Measurements from ENCODE around the gene BBS9.

BBS9 gene

DNA sequence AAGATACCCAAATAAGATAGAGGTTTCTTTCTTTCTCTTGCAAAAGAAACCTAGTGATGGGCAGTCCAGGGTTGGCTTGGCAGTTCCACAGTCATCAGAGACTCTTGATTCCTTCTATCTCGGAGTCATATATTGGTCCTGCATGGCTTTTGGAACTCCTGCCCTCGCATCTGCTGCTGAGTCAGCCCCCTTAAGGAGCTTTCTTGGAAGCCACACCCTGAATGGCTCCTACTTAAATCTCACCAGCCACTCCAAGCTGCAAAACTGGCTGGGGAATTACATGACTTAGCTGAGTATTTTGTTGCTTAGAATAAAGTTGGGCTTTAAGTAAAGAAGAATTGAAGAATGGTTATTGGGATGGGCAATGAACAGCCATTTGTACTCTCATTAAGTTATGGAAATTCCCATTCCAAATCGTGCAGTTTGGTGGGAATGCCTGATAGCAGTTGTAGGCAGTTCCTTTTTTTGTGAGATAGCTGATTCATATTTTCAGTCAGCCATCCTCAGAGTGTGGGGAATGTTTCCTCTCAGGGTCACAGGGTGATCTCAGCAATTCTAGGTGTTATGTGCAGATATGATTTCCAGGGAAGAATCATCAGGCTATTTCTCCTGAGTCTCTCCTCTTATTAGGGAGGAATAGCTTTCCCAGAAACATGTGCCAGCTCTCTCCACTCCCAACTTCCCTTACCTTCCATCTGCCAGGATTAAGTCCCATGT is 209.9 kb downstream of the BBS9 start:
- DNase-seq (ENCODE audit: insufficient read length) (no peak), FAIRE-seq (no peak)
- TF ChIP-seq POLR2AphosphoS5 (IDR thresholded peaks at IDR 0.05; ENCODE audit: low read depth, low read length) (no peak), POLR2A (IDR thresholded peaks at IDR 0.05; ENCODE audit: low read depth, low read length) (no peak), TAF1 (IDR thresholded peaks at IDR 0.05; ENCODE audit: borderline replicate concordance, low read depth, low read length) (no peak)

DNA sequence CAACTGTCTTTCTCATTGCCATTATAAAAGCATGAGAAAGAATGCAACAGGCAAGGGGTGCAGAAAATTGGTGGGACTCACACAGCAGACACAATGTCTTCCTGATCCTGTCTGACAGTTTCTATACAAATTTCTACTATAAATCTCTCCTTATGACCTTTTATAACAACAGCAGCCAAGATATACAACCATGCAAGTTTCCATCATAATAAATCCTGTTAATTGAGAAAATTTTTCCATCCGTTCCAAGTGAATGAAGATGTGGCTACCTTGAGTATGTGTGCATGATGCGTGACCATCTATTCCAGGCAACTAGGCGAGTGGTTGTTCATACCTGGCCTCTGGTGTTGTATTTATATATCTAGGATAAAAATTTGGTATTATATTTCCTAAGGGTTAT is 216.7 kb downstream of the BBS9 start:
- no peak for FAIRE-seq
- no peak for TF ChIP-seq POLR2AphosphoS5 (IDR thresholded peaks at IDR 0.05; ENCODE audit: low read depth, low read length)
- no peak for TF ChIP-seq POLR2A (IDR thresholded peaks at IDR 0.05; ENCODE audit: low read depth, low read length)
- TF ChIP-seq TAF1 (IDR thresholded peaks at IDR 0.05; ENCODE audit: borderline replicate concordance, low read depth, low read length), result no peak
- DNase-seq (ENCODE audit: insufficient read length), result no peak

GRCh38 chr7:33350577-33350976 is 221.2 kb downstream of the BBS9 start:
- TF ChIP-seq TAF1 (IDR thresholded peaks at IDR 0.05; ENCODE audit: borderline replicate concordance, low read depth, low read length), result no peak
- TF ChIP-seq POLR2A (IDR thresholded peaks at IDR 0.05; ENCODE audit: low read depth, low read length), result no peak
- TF ChIP-seq POLR2AphosphoS5 (IDR thresholded peaks at IDR 0.05; ENCODE audit: low read depth, low read length), result no peak
- no peak for DNase-seq (ENCODE audit: insufficient read length)

DNA sequence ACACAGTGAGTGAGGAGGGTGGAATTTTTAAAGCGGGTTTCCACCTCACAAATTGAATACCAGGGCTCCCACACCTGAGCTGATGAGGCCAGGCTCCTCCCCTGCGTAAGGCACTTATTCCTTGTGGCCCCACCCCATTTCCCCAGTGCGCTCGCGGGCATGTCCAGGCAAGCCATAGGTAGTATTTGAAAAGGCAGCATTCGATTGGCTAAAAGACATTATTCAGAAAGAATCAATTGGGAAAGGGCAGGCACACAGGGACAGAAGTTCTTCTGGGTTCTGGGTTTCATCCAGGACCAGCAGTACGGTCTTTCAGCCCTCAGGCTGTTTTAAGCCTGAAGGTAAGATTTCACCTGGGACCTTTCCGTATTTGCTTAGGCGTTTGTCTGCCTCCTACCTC is 222.3 kb downstream of the BBS9 start:
- no peak for DNase-seq (ENCODE audit: insufficient read length)
- FAIRE-seq, result no peak
- TF ChIP-seq POLR2A (IDR thresholded peaks at IDR 0.05; ENCODE audit: low read depth, low read length) (no peak), POLR2AphosphoS5 (IDR thresholded peaks at IDR 0.05; ENCODE audit: low read depth, low read length) (no peak), TAF1 (IDR thresholded peaks at IDR 0.05; ENCODE audit: borderline replicate concordance, low read depth, low read length) (no peak)

More at GRCh38 chr7:33350577-33350976, 221.2 kb downstream of the BBS9 start:
- no peak for FAIRE-seq

DNA sequence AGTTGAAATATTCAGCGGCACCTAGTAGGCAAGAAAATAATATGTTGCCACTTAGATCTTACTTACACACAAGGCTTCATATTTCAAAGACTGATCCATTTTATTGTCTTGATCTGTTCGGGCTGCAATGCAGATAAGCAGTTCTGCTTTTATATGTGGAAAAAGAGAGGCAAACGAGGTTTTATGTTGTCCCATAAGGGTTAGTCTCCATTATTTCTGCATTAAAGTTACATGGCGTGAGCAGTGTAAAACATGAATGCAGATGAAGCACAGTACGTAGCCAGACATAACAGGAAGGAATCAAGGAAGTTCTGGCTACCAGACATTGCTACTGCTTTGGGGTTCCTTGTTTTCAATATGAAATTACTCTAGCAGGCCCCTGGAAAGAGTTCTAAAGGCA is 224.8 kb downstream of the BBS9 start:
- FAIRE-seq (no peak), DNase-seq (ENCODE audit: insufficient read length) (no peak)
- TF ChIP-seq POLR2AphosphoS5 (IDR thresholded peaks at IDR 0.05; ENCODE audit: low read depth, low read length) (no peak), POLR2A (IDR thresholded peaks at IDR 0.05; ENCODE audit: low read depth, low read length) (no peak), TAF1 (IDR thresholded peaks at IDR 0.05; ENCODE audit: borderline replicate concordance, low read depth, low read length) (no peak)

DNA sequence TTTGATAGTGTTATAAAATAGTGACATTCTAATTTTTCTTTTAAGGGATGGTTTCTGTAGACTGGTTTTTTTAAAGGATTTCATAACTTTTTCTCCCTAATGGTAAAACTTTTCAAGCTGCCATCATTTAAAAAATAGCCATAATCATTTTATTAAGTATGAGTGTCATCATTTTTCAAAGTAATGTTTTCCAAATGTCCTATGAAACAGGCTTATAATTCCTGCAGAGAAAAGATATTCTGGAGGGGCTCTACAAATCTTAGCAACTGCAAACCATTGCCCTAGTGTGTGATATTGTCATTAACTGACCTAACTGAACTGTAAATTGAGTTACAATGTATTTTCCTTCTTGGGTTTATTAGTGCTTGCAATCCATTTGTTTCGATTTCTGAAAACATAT is 226.0 kb downstream of the BBS9 start:
- FAIRE-seq, result no peak

GRCh38 chr7:33356336-33356735 is 227.0 kb downstream of the BBS9 start:
- no peak for TF ChIP-seq POLR2AphosphoS5 (IDR thresholded peaks at IDR 0.05; ENCODE audit: low read depth, low read length)
- no peak for TF ChIP-seq TAF1 (IDR thresholded peaks at IDR 0.05; ENCODE audit: borderline replicate concordance, low read depth, low read length)
- TF ChIP-seq POLR2A (IDR thresholded peaks at IDR 0.05; ENCODE audit: low read depth, low read length), result no peak
- no peak for FAIRE-seq
- no peak for DNase-seq (ENCODE audit: insufficient read length)

More for the DNA sequence above, 226.0 kb downstream of the BBS9 start:
- TF ChIP-seq TAF1 (IDR thresholded peaks at IDR 0.05; ENCODE audit: borderline replicate concordance, low read depth, low read length) (no peak), POLR2A (IDR thresholded peaks at IDR 0.05; ENCODE audit: low read depth, low read length) (no peak), POLR2AphosphoS5 (IDR thresholded peaks at IDR 0.05; ENCODE audit: low read depth, low read length) (no peak)
- no peak for DNase-seq (ENCODE audit: insufficient read length)

DNA sequence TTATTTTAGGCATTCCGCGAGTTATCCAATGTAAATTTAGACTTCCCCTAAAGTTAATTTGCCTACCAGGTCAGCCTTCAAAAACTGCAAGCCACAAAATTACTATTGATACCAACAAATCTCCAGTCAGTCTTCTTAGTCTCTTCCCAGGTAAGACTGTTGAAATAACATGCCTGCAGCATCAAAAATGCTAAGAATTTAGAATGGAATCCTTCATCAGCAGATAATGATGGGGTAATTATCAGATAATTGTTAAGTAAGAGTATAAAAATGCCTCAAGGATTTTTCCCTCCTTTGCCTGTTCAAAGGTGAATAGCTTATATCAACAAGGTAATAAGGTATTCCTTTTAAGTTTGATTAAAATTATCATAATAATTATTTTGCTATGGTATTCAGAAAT is 228.5 kb downstream of the BBS9 start:
- DNase-seq (ENCODE audit: insufficient read length) (no peak), FAIRE-seq (no peak)
- TF ChIP-seq TAF1 (IDR thresholded peaks at IDR 0.05; ENCODE audit: borderline replicate concordance, low read depth, low read length) (no peak), POLR2AphosphoS5 (IDR thresholded peaks at IDR 0.05; ENCODE audit: low read depth, low read length) (no peak), POLR2A (IDR thresholded peaks at IDR 0.05; ENCODE audit: low read depth, low read length) (no peak)

DNA sequence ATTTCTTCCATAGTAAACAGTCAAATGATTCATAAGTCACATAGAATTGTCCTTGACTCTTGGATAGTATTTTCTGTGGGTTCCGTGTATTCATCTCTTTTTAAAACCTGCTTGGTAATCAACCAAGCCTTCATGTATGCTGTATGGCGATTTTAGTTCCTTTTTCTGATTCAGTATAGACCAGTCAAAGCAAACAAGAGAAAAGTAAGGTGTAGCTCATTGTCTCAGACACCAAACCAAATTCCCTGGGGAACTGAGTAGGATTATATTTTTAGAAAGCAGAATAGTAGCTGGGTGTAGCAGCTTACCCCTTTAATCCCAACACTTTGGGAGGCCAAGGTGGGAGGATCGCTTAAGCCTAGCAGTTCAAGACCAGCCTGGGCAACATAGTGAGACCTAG is 240.5 kb downstream of the BBS9 start:
- no peak for FAIRE-seq

DNA sequence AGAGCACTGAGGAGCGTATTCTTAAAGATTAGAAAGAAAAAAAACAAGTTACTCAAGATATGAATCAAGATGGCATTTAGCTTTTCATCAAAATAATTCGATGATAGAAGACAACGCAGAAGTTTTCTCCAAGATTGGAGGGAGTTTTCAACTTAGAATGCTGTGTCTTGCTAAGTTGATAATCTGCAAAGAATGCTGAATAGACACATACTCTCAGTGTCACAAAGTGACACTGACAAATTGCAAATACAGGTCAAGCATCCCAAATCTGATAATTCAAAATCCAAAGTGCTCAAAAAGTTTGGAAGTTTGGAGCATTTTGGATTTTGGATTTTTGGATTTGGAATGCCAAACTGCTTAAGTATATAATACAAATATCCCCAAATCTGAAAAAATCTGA is 243.8 kb downstream of the BBS9 start:
- FAIRE-seq (no peak), DNase-seq (ENCODE audit: insufficient read length) (no peak)
- TF ChIP-seq POLR2A (IDR thresholded peaks at IDR 0.05; ENCODE audit: low read depth, low read length) (no peak), TAF1 (IDR thresholded peaks at IDR 0.05; ENCODE audit: borderline replicate concordance, low read depth, low read length) (no peak), POLR2AphosphoS5 (IDR thresholded peaks at IDR 0.05; ENCODE audit: low read depth, low read length) (no peak)

More for the DNA sequence above, 240.5 kb downstream of the BBS9 start:
- TF ChIP-seq POLR2AphosphoS5 (IDR thresholded peaks at IDR 0.05; ENCODE audit: low read depth, low read length) (no peak), TAF1 (IDR thresholded peaks at IDR 0.05; ENCODE audit: borderline replicate concordance, low read depth, low read length) (no peak), POLR2A (IDR thresholded peaks at IDR 0.05; ENCODE audit: low read depth, low read length) (no peak)
- DNase-seq (ENCODE audit: insufficient read length), result no peak

- DNase-seq (ENCODE audit: insufficient read length), result no peak
- TF ChIP-seq POLR2A (IDR thresholded peaks at IDR 0.05; ENCODE audit: low read depth, low read length) (no peak), POLR2AphosphoS5 (IDR thresholded peaks at IDR 0.05; ENCODE audit: low read depth, low read length) (no peak), TAF1 (IDR thresholded peaks at IDR 0.05; ENCODE audit: borderline replicate concordance, low read depth, low read length) (no peak)
- no peak for FAIRE-seq
Measured at GRCh38 chr7:33379891-33380525, 250.6 kb downstream of the BBS9 start.

DNA sequence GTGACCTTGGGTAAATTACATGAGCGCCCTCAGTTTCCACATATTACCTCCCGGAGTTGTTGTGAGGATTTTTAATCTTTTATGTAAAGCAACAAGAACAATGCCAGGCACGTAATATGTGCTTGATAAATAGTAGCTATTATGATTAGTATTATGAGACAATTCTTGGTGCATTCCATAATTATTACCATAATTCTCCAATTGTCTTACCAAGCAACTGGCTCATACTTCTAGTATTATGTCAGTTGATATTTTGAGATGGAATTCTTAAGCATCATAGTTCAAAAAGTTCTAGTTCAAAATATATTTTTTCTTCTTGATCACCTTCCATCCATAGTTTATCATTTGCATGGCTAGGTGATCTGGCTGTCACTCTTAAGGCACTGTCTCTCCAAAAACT is 259.0 kb downstream of the BBS9 start:
- FAIRE-seq, result no peak

More for the DNA sequence above, 259.0 kb downstream of the BBS9 start:
- TF ChIP-seq POLR2AphosphoS5 (IDR thresholded peaks at IDR 0.05; ENCODE audit: low read depth, low read length), result no peak
- no peak for TF ChIP-seq TAF1 (IDR thresholded peaks at IDR 0.05; ENCODE audit: borderline replicate concordance, low read depth, low read length)
- no peak for TF ChIP-seq POLR2A (IDR thresholded peaks at IDR 0.05; ENCODE audit: low read depth, low read length)
- DNase-seq (ENCODE audit: insufficient read length), result no peak

All from GM12892 (cell line).